Activated T-helper 17 cell treated with anti-CD3 and anti-CD28 coated beads, Interleukin-2, amount 50 U/mL, for 72 hours (primary cell): ENCODE measurements around the gene HLA-DMA. TPM values are rescaled to one million over a fixed set of nuclear protein-coding genes. Genes with fewer than 3 reads are reported as not detected.
"Not testable (repeated sequence)": the region's sequence is repeated elsewhere in the genome, so short reads cannot be mapped to it uniquely, and the experiment has no call there.

Source experiments
- ATAC-seq: fragments of 150-1000 bp; cut with Tn5 transposase; replicated peaks from 2 replicates; pipeline ENCODE4 v1.10.0; 2021; ENCODE audit warnings: mild to moderate bottlenecking, moderate library complexity
- H3K27ac Mint-ChIP-seq: one replicate; pipeline ENCODE4 v1.8.0; 2022; ENCODE audit warnings: mixed read lengths
- H3K27me3 Mint-ChIP-seq: one replicate; pipeline ENCODE4 v1.8.0; 2022; ENCODE audit warnings: mixed read lengths
- H3K36me3 Mint-ChIP-seq: one replicate; pipeline ENCODE4 v1.8.0; 2022; ENCODE audit warnings: low read depth, mild to moderate bottlenecking, mixed read lengths
- H3K4me1 Mint-ChIP-seq: one replicate; pipeline ENCODE4 v1.8.0; 2022; ENCODE audit warnings: mixed read lengths
- H3K4me3 Mint-ChIP-seq: one replicate; pipeline ENCODE4 v1.8.0; 2022; ENCODE audit warnings: mild to moderate bottlenecking, mixed read lengths
- H3K9me3 Mint-ChIP-seq: one replicate; pipeline ENCODE4 v1.8.0; 2022; ENCODE audit warnings: mixed read lengths
- total RNA-seq, 2 donors: library from RNA; stranded (reverse); gene quantifications; one replicate each; pipeline ENCODE4 v1.2.3, GENCODE V29; 2022

The HLA-DMA gene
- total RNA-seq, 2 donors from 2014 or later: 22.4 to 53.8 TPM

DNA sequence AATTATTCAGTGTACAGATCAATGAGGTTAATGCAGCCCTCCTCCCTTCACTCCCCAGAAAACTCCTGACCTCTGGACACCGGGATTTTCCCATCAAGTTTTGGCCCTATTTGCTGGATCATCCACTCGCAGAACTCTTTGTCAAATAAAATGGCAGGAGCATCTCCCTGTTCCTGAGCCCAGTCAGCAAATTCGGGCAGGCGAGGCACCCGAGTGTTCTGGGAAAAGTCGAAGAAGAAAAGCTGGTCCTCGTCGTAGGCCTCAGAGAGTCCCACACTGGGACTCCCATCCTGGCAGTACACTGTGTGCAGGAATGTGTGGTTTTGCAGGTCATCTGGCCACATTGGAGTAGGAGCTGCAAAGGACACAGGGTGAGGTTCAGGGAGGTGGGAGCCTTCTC lies 2.4 kb downstream of the HLA-DMA start:
- no peak overlapping the region for H3K4me3 Mint-ChIP-seq
- peaks cover 33% of the 10 kb centered on the region for H3K4me1 Mint-ChIP-seq
- no peaks in the 10 kb centered on the region for H3K9me3 Mint-ChIP-seq
- no peaks in the 10 kb centered on the region for H3K27me3 Mint-ChIP-seq
- no peaks in the 10 kb centered on the region for H3K36me3 Mint-ChIP-seq
- H3K27ac Mint-ChIP-seq: no peak overlapping the region
- no peak for ATAC-seq

DNA sequence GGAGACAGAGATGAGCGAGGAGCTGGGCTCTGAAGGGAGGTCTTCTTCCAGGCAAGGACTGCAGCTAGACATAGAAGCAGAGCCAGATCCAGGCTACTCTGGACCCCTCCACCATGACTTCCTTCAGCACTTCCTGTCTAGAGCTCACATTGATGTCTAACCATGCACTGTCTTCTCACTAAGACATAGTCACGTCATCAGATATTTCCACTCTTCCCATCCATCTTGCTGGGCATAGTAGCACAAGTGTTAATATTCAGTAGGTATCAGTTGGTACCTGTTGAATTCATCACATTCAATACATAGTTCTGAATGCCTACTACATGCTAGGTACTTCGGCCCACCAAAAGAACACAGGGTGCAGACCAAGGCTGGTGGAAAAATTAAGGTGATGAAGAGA lies 2.9 kb downstream of the HLA-DMA start:
- H3K9me3 Mint-ChIP-seq: no peaks in the 10 kb centered on the region
- no peaks in the 10 kb centered on the region for H3K27me3 Mint-ChIP-seq
- no peaks in the 10 kb centered on the region for H3K36me3 Mint-ChIP-seq
- peaks cover 32% of the 10 kb centered on the region for H3K4me1 Mint-ChIP-seq
- no peak overlapping the region for H3K4me3 Mint-ChIP-seq
- no peak for ATAC-seq
- H3K27ac Mint-ChIP-seq: no peak overlapping the region

DNA sequence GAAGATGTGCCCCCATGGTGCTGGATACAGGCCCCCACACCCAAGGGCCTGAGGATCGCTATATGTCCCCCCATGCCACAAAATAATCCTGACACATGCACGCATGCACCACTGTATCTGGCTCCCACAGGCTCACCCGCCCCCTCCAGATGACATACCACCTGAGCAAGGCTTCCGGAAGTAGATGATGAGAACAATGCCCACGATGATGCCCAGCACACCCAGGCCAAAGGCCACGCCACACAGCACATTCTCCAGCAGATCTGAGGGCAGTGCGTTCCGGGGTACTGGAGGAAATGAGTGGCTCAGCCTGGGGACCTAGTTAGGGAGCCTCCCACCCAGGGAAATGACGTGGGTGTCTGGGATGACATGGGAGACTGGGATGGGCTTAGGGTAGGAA lies 3.8 kb downstream of the HLA-DMA start:
- no peaks in the 10 kb centered on the region for H3K27me3 Mint-ChIP-seq
- H3K9me3 Mint-ChIP-seq: no peaks in the 10 kb centered on the region
- no peak for ATAC-seq
- H3K4me3 Mint-ChIP-seq: no peak overlapping the region
- H3K27ac Mint-ChIP-seq: no peak overlapping the region
- peaks cover 36% of the 10 kb centered on the region for H3K4me1 Mint-ChIP-seq
- no peaks in the 10 kb centered on the region for H3K36me3 Mint-ChIP-seq

DNA sequence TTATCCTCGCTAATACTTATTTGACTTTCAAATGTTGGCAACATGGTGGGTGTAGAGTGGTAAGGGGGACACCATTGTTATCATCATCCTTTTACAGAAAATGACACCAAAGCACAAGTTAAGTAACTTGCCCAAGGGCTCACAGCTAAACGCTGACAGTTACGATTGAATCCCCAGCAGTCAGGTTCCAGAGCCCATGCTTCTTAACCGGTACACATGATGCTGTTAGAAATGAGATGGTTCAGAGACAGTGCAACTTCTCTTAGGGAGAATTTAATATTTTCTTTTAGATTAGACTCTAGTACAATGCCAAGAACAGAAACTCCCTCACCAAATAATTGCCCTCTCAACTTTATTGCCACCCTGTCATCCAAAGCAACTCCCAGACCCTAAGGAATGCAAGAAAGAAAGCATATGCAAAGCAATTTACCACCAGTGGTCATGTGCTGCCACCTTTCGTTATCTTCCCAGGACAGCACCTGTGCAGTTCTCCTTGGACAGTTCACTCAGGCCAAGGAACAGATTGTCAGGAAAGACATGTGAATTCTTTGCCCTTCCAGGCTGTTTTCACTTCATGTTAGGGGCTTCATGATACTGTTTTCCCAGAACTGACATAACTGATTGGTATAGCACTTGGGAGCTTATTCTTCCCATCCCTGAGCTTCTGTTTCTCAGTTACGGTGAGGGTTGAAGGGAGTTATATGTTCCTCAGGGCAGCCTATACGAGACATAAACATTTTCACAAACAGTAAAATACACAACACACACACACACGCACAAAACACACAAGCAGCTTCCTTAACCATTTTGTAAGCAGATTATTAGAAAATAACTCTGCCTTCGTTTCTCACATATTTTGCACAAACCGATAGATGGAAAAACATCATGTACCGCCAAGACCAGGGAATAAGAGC lies 5.1 kb downstream of the HLA-DMA start:
- H3K4me1 Mint-ChIP-seq: peaks cover 36% of the 10 kb centered on the region
- no peak overlapping the region for H3K4me3 Mint-ChIP-seq
- ATAC-seq: no peak

DNA sequence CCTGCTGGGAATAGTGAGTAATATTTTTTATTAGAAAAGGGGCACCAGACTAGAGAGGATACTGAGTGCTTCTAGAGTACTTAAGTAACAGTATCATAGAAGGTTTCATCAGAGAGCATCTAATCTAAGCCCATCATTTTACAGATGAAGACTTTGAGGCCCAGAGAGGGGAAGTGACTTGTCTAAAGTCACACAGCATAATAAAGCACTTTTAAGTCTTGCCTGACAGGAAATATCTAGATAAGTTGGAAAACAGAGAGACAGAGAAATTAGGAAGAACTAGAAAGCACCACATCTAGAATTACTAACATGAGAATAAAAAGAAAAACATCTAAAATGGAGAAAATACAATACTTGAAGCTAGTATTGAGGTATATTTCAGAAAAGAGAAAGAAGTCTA lies 6.0 kb downstream of the HLA-DMA start:
- H3K4me1 Mint-ChIP-seq: peaks cover 31% of the 10 kb centered on the region
- H3K9me3 Mint-ChIP-seq: no peaks in the 10 kb centered on the region
- H3K27me3 Mint-ChIP-seq: no peaks in the 10 kb centered on the region
- no peak overlapping the region for H3K27ac Mint-ChIP-seq
- ATAC-seq: no peak
- no peaks in the 10 kb centered on the region for H3K36me3 Mint-ChIP-seq
- no peak overlapping the region for H3K4me3 Mint-ChIP-seq

More for the DNA sequence above, 5.1 kb downstream of the HLA-DMA start:
- no peaks in the 10 kb centered on the region for H3K27me3 Mint-ChIP-seq
- H3K36me3 Mint-ChIP-seq: no peaks in the 10 kb centered on the region
- no peak overlapping the region for H3K27ac Mint-ChIP-seq
- H3K9me3 Mint-ChIP-seq: no peaks in the 10 kb centered on the region

DNA sequence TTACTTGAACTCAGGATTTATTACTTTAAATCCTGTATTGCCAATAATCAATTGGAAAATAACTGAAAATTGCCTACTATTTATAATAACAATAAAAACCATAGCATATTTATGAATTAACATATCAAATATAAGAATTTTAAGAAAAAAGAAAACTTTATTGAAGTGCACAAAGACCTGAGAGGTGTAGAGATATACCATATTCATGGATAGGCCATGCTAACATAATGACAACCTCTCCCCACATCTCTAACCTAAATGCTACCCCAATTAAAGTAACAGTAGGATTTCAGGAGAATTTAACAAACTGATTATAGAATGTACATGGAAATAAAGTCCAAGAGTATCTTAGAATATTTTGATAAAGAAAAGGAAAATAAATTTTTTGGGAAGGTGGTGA lies 6.9 kb downstream of the HLA-DMA start:
- no peak for ATAC-seq
- peaks cover 38% of the 10 kb centered on the region for H3K4me1 Mint-ChIP-seq
- no peak overlapping the region for H3K4me3 Mint-ChIP-seq
- H3K9me3 Mint-ChIP-seq: no peaks in the 10 kb centered on the region
- H3K27me3 Mint-ChIP-seq: no peaks in the 10 kb centered on the region
- H3K27ac Mint-ChIP-seq: no peak overlapping the region
- no peaks in the 10 kb centered on the region for H3K36me3 Mint-ChIP-seq

DNA sequence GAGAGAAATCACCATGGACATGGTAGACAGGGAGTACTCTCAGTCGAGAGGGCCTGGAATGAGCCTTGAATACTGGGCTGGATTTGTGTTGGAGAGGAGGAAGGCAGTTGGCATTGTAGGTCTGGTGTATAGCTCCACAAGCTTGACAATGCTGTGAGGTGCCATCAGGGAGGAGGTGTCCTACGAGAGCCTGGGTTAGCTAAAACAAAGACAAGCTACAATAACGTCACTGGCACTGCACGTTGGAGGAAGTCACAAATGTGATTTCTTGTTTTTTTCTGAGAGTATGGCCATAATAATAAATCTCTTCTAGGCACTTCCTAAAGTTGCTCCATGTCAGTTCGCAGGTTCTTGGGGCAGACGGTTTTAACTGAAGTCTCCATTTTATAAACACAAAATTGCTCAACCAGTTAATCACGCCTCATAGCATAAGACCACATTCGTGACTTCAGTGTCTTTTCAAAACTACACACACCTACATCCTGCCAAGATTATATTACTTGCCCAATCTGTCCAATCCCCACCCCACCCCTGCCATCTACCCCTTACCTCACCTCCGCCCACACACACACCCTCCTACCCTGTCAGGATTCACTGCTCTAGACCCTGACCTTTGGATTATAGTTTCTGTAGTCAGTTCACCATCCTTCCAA lies 7.7 kb downstream of the HLA-DMA start:
- H3K27ac Mint-ChIP-seq: no peak overlapping the region
- H3K4me1 Mint-ChIP-seq: peaks cover 40% of the 10 kb centered on the region
- no peaks in the 10 kb centered on the region for H3K9me3 Mint-ChIP-seq
- no peak overlapping the region for H3K4me3 Mint-ChIP-seq
- ATAC-seq: no peak
- no peaks in the 10 kb centered on the region for H3K36me3 Mint-ChIP-seq
- no peaks in the 10 kb centered on the region for H3K27me3 Mint-ChIP-seq

DNA sequence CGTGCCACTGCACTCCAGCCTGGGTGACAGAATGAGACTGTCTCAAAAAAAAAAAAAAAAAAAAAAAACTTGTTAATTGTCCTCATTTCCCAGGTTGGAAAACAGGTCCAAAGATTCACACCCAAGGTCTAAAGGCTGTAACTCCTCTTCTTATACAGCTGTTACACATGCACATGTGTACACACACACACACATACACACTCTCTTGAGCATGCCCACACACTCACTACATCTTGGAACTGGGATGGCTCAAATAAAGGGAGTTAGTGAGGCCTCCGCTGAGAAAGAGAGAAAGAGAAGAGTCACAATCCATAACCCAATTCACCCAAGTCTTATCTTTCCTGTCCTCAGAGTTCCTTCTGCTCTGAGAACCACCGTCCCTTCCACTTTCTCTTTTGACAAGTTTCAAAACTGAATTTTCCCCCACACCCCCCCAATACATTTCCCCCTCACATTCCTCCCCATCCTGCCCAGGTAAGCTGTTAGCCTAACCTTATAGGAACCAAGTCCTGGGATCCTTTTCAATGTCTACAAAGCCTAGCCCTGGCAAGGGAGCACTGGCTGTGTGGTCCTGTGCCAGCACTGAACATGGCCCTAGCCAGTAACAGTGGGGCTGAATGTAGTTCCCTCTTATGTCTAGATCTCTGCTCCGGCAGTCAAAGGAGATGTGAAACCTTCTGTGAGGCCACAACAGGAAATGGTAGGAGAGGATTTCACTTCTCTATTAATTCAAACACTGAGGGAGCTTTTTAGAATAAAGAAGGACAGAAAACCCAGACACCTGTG lies 8.8 kb downstream of the HLA-DMA start:
- Mint-ChIP-seq H3K27ac (peak overlapping the region; percentile 72), H3K4me3 (peak overlapping the region; percentile 76), H3K9me3 (no peaks in the 10 kb centered on the region)

DNA sequence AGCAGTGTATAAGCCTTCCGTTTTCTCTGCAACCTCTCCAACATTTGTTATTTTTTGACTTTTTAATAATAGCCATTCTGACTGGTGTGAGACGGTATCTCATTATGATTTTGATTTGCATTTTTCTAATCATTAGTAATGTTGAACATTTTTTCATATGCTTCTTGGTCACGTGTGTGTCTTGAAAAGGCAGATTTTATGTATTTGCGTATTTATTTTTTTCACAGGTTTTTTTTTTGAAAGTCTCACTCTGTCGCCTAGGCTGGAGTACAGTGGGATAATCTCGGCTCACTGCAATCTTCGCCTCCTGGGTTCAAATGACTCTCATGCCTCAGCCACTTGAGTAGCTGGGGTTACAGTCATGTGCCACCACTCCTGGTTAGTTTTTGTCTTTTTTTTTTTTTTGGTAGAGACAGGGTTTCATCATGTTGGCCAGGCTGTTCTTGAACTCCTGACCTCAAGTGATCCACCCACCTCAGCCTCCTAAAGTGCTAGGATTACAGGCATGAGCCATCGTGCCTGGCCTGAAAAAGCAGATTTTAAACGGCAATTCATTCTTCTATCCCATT lies 10.3 kb downstream of the HLA-DMA start:
- H3K27me3 Mint-ChIP-seq, ATAC-seq, H3K9me3 Mint-ChIP-seq, H3K36me3 Mint-ChIP-seq, H3K27ac Mint-ChIP-seq: not testable (repeated sequence)
- H3K4me3 Mint-ChIP-seq: peak overlapping the region; percentile 83
- peaks cover 35% of the 10 kb centered on the region for H3K4me1 Mint-ChIP-seq

More for the DNA sequence above, 8.8 kb downstream of the HLA-DMA start:
- Mint-ChIP-seq H3K36me3 (no peaks in the 10 kb centered on the region), H3K27me3 (no peaks in the 10 kb centered on the region), H3K4me1 (peaks cover 40% of the 10 kb centered on the region)
- peak; percentile 43 for ATAC-seq

DNA sequence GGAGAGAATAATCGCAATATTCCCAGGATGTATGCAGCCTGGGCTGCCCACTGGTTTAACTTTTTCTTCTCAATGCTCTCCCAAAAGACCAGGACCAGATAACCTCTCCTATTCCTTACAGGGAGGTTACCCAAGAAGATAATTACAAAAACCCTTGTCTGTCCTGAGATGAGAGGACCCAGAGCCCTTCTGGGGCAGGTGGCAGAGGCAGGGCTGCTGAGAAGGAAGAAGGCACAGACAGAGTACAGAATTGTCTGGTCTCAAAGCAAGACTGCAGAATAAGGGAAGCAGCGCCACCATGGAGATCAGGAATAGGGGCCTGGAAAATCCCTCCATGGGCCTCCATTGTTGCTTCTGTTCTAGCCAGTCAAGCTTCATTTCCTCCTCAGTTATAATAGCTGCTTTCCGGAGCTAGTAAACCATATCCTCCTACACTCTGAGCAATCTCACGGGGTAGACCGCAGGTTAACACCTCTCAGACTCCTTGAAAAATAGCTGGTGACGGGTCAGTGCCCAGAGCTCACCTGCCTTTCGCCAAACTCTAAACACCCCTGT lies 11.6 kb downstream of the HLA-DMA start:
- H3K36me3 Mint-ChIP-seq: no peaks in the 10 kb centered on the region
- peak overlapping the region; percentile 83 for H3K4me3 Mint-ChIP-seq
- ATAC-seq: peak; percentile 88
- no peaks in the 10 kb centered on the region for H3K9me3 Mint-ChIP-seq
- no peaks in the 10 kb centered on the region for H3K27me3 Mint-ChIP-seq
- H3K27ac Mint-ChIP-seq: peak overlapping the region; percentile 87
- peaks cover 35% of the 10 kb centered on the region for H3K4me1 Mint-ChIP-seq

DNA sequence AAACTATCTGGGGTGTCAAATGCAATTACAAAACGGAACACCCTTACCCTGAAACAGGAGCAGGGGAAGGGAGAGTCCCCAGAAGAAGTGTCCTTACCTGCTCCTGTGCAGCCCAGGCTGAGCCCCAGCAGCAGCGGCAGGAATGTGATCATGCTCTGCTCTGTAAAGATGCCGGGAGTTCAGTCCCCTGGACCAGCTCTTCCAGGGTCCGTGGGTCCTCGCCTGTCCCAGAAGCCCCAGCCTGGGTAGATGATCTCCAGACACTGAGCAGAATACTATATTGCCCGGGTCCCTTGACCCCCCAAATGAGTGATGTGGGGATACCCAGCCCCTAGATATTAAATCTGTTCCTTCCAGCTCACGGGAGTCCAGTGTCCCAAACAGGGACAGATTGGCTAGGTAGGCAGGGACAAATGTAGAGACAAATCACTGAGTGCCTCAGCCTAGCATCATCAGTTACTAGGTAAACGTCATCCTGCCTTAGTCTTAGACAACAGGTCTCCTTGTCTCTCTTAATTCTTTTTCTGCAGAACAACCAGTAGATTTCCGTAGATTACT lies 12.2 kb downstream of the HLA-DMA start, which contains the start of gene HLA-DMB:
Gene HLA-DMB (minus strand): TSS at position 373 of the 558 bp plus-strand sequence. CDS start 221 bp downstream, at position 152.
- peak within 1 kb of the TSS; percentile 87 for H3K27ac Mint-ChIP-seq
- peaks cover 35% of the 10 kb centered on the region for H3K4me1 Mint-ChIP-seq
- ATAC-seq: peak; percentile 92
- H3K36me3 Mint-ChIP-seq: no peaks in the 10 kb centered on the region
- H3K27me3 Mint-ChIP-seq: no peaks in the 10 kb centered on the region
- H3K4me3 Mint-ChIP-seq: peak within 1 kb of the TSS; percentile 83
- H3K9me3 Mint-ChIP-seq: no peaks in the 10 kb centered on the region

DNA sequence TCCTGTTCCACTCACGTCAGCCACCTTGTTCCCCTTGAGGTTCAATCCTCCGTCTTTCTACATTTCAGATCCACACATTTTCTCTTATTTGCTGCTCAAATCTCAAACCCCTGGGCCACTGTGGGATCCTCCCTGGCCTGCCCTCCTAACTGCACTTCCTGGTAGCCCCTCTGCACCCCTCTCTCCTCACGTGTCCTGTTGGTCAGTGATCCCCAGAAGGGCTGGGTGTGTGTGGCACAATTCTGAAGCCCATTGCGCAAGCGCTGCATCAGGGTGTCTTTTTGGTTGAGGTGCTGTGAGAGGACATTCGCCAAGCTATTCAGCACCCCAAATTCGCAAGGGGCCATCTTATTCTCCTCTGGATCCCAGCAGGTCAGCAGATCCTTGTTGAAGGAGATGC lies 14.4 kb downstream of the HLA-DMA start:
- Mint-ChIP-seq H3K4me3 (no peak overlapping the region), H3K36me3 (no peaks in the 10 kb centered on the region), H3K9me3 (no peaks in the 10 kb centered on the region), H3K4me1 (peaks cover 15% of the 10 kb centered on the region), H3K27me3 (no peaks in the 10 kb centered on the region), H3K27ac (no peak overlapping the region)
- no peak for ATAC-seq

DNA sequence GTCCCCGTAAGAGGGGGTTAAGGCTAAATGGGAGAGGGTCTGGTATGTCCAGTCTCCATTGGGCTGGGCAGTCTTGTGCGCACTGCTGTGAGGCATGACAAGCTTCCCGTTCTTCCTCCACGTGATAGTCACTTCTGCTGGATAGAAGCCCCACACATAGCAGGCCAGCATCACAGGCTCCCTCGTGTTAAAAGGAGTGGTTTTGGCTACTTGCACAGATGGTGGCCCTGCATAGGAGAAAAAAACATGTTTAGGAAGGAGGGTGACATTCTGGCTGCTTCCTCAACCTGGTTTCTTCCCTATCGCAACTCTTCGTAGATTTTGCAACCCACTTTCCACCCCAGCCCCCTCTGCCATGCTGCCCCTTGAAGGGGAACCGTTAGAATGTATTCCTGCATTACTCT lies 15.7 kb downstream of the HLA-DMA start:
- no peaks in the 10 kb centered on the region for H3K27me3 Mint-ChIP-seq
- no peaks in the 10 kb centered on the region for H3K36me3 Mint-ChIP-seq
- no peak for ATAC-seq
- H3K4me3 Mint-ChIP-seq: no peak overlapping the region
- peaks cover 9% of the 10 kb centered on the region for H3K4me1 Mint-ChIP-seq
- H3K27ac Mint-ChIP-seq: no peak overlapping the region
- H3K9me3 Mint-ChIP-seq: no peaks in the 10 kb centered on the region
